Measurements from ENCODE around the gene RAD9A.

The RAD9A gene

GRCh38 chr11:67393990-67394389 lies 2.2 kb downstream of the RAD9A start:
- no peak for TF ChIP-seq CTCF (IDR thresholded peaks at IDR 0.05)
- Histone ChIP-seq H3K27ac (no peak overlapping the region), H3K27me3 (no peaks in the 10 kb centered on the region), H3K9me3 (no peaks in the 10 kb centered on the region), H3K36me3 (peaks cover 43% of the 10 kb centered on the region), H3K4me3 (ENCODE audit: low read depth in 1 of 2, low read length in 1 of 2) (no peak overlapping the region), H3K4me1 (ENCODE audit: control insufficient read depth in 1 of 2, insufficient read depth in 1 of 2, low read depth in 1 of 2, low read length in 1 of 2) (peaks cover 38 to 40% of the 10 kb centered on the region in 2 experiments)

- H3K27ac ChIP-seq, result no peak overlapping the region
- no peak for TF ChIP-seq CTCF (IDR thresholded peaks at IDR 0.05)
- peaks cover 52 to 56% of the 10 kb centered on the region in 2 experiments for H3K4me1 ChIP-seq (ENCODE audit: control insufficient read depth in 1 of 2, insufficient read depth in 1 of 2, low read depth in 1 of 2, low read length in 1 of 2)
- H3K36me3 ChIP-seq, result peaks cover 60% of the 10 kb centered on the region
- H3K9me3 ChIP-seq, result no peaks in the 10 kb centered on the region
- no peak overlapping the region for H3K4me3 ChIP-seq (ENCODE audit: low read depth in 1 of 2, low read length in 1 of 2)
- H3K27me3 ChIP-seq, result no peaks in the 10 kb centered on the region
Observed at GRCh38 chr11:67395555-67396258, 3.9 kb downstream of the RAD9A start.

GRCh38 chr11:67396259-67396581 lies 4.4 kb downstream of the RAD9A start:
- H3K27me3 ChIP-seq, result no peaks in the 10 kb centered on the region
- H3K4me1 ChIP-seq (ENCODE audit: control insufficient read depth in 1 of 2, insufficient read depth in 1 of 2, low read depth in 1 of 2, low read length in 1 of 2), result peaks cover 51 to 53% of the 10 kb centered on the region in 2 experiments
- H3K27ac ChIP-seq, result peak overlapping the region; percentile 54
- H3K36me3 ChIP-seq, result peaks cover 60% of the 10 kb centered on the region
- no peaks in the 10 kb centered on the region for H3K9me3 ChIP-seq
- H3K4me3 ChIP-seq (ENCODE audit: low read depth in 1 of 2, low read length in 1 of 2), result no peak overlapping the region
- TF ChIP-seq CTCF (IDR thresholded peaks at IDR 0.05), result no peak

- H3K4me1 ChIP-seq (ENCODE audit: control insufficient read depth in 1 of 2, insufficient read depth in 1 of 2, low read depth in 1 of 2, low read length in 1 of 2), result peaks cover 48 to 49% of the 10 kb centered on the region in 2 experiments
- no peaks in the 10 kb centered on the region for H3K27me3 ChIP-seq
- H3K4me3 ChIP-seq (ENCODE audit: low read depth in 1 of 2, low read length in 1 of 2), result no peak overlapping the region
- no peaks in the 10 kb centered on the region for H3K9me3 ChIP-seq
- H3K36me3 ChIP-seq, result peaks cover 60% of the 10 kb centered on the region
- H3K27ac ChIP-seq, result peak overlapping the region; percentile 54
- TF ChIP-seq CTCF (IDR thresholded peaks at IDR 0.05), result no peak
Observed at GRCh38 chr11:67396587-67397389, 5.0 kb downstream of the RAD9A start.

GRCh38 chr11:67397536-67397935 lies 5.8 kb downstream of the RAD9A start:
- no peak overlapping the region for H3K4me3 ChIP-seq (ENCODE audit: low read depth in 1 of 2, low read length in 1 of 2)
- TF ChIP-seq CTCF (IDR thresholded peaks at IDR 0.05), result no peak
- peak overlapping the region; percentile 54 for H3K27ac ChIP-seq
- H3K36me3 ChIP-seq, result peaks cover 60% of the 10 kb centered on the region
- H3K4me1 ChIP-seq (ENCODE audit: control insufficient read depth in 1 of 2, insufficient read depth in 1 of 2, low read depth in 1 of 2, low read length in 1 of 2), result peaks cover 49% of the 10 kb centered on the region in 2 experiments
- no peaks in the 10 kb centered on the region for H3K9me3 ChIP-seq
- H3K27me3 ChIP-seq, result no peaks in the 10 kb centered on the region

All from neutrophil (primary cell).